H1 (cell line): ENCODE measurements around the gene UMAD1. TPM values are rescaled to one million over a fixed set of nuclear protein-coding genes. Genes with fewer than 3 reads are reported as not detected.

Experiments used
- CTCF ChIA-PET: fragments of 300-600 bp; sonication (Branson Sonifier 250); formaldehyde crosslinking; loops from one replicate; lab custom pipeline; 2021; ENCODE audit not compliant: partially characterized antibody; lab: Charles Lee
- POLR2A ChIA-PET: fragments of 300-600 bp; sonication (Branson Sonifier 250); formaldehyde crosslinking; loops from one replicate; lab custom pipeline; 2021; ENCODE audit warnings: inconsistent platforms; ENCODE audit not compliant: partially characterized antibody; lab: Charles Lee
- DNase-seq, 2 experiments: peaks; one replicate each; pipeline versions ENCODE4 v3.0.0 to v3.0.0-alpha.2; 2010 to 2022; ENCODE audit warnings: low spot score in 2 of 2, low read depth in 1 of 2, mixed read lengths in 1 of 2
- FAIRE-seq: peaks from 2 replicates; lab custom pipeline; 2011; peaks lifted over from hg19 to GRCh38; lab: Jason Lieb, UNC
- H2AFZ ChIP-seq: 2 replicates; pipeline ENCODE4 v1.8.1; 2012; ENCODE audit warnings: low read length, inconsistent platforms
- H2AK5ac ChIP-seq: 2 replicates; pipeline ENCODE4 v1.6.1; 2013; ENCODE audit warnings: low read depth, low read length
- H2BK120ac ChIP-seq: replicated peaks from 2 replicates; pipeline ENCODE3; 2013; ENCODE audit warnings: low read depth, low read length, inconsistent platforms
- H2BK12ac ChIP-seq: 2 replicates; pipeline ENCODE4 v1.6.1; 2013; ENCODE audit warnings: low read depth, low read length
- H2BK15ac ChIP-seq: 2 replicates; pipeline ENCODE4 v1.6.1; 2013; ENCODE audit warnings: low read length
- H2BK20ac ChIP-seq: 2 replicates; pipeline ENCODE4 v1.6.1; 2013; ENCODE audit warnings: low read length
- H2BK5ac ChIP-seq: 2 replicates; pipeline ENCODE4 v1.6.1; 2013; ENCODE audit warnings: low read depth, low read length
- H3K14ac ChIP-seq: 2 replicates; pipeline ENCODE4 v1.6.1; 2013; ENCODE audit warnings: inconsistent platforms; ENCODE audit not compliant: insufficient read length
- H3K18ac ChIP-seq: 2 replicates; pipeline ENCODE4 v1.6.1; 2013; ENCODE audit warnings: low read length; ENCODE audit errors: extremely low read depth
- H3K23ac ChIP-seq: 2 replicates; pipeline ENCODE4 v1.6.1; 2013; ENCODE audit warnings: inconsistent platforms; ENCODE audit not compliant: insufficient read length
- H3K23me2 ChIP-seq: 2 replicates; pipeline ENCODE4 v1.6.1; 2013; ENCODE audit warnings: low read depth, low read length
- H3K27ac ChIP-seq: 2 replicates; pipeline ENCODE4 v1.6.1; 2011; ENCODE audit warnings: low read depth, low read length, inconsistent platforms
- H3K27me3 ChIP-seq, 4 experiments: replicated peaks in 1 of 4; 1 replicate in 1 of 4; 2 replicates in 3 of 4; pipeline versions ENCODE4 v1.6.1 to v1.8.1; 2011 to 2013; ENCODE audit warnings: low read length in 3 of 4, mild to moderate bottlenecking in 3 of 4, inconsistent platforms in 2 of 4, mixed read lengths in 2 of 4, moderate library complexity in 1 of 4; ENCODE audit not compliant: control insufficient read depth in 3 of 4, insufficient read depth in 3 of 4; ENCODE audit errors: extremely low read depth in 1 of 4
- H3K36me3 ChIP-seq, 4 experiments: 2 replicates each; pipeline versions ENCODE4 v1.6.1 to v1.8.1; 2011 to 2013; ENCODE audit warnings: mild to moderate bottlenecking in 4 of 4, low read length in 3 of 4, moderate library complexity in 2 of 4, control low read depth in 1 of 4, inconsistent platforms in 1 of 4; ENCODE audit not compliant: insufficient read depth in 4 of 4, control insufficient read depth in 2 of 4
- H3K4ac ChIP-seq: replicated peaks from 2 replicates; pipeline ENCODE3; 2013; ENCODE audit warnings: low read length, low read depth, mixed read lengths, inconsistent platforms; ENCODE audit not compliant: insufficient read length
- H3K4me1 ChIP-seq, 4 experiments: replicated peaks in 1 of 4; 1 replicate in 1 of 4; 2 replicates in 3 of 4; pipeline versions ENCODE4 v1.6.1 to v1.8.1; 2011 to 2013; ENCODE audit warnings: low read length in 3 of 4, inconsistent platforms in 2 of 4, mixed read lengths in 1 of 4; ENCODE audit not compliant: insufficient read depth in 4 of 4, control insufficient read depth in 3 of 4
- H3K4me2 ChIP-seq, 2 experiments: 2 replicates each; pipeline versions ENCODE4 v1.6.1 to v1.8.1; 2011 to 2013; ENCODE audit warnings: low read depth in 2 of 2, low read length in 2 of 2, control low read depth in 1 of 2, inconsistent platforms in 1 of 2, mild to moderate bottlenecking in 1 of 2; ENCODE audit not compliant: insufficient read depth in 1 of 2
- H3K4me3 ChIP-seq, 4 experiments: fragments of 200-600, 300-600 bp in 1 of 4; sonication (generic), shearing (Covaris generic), sonication (Bioruptor Twin) in 1 of 4; 2 replicates each; pipeline versions ENCODE4 v1.5.1 to v1.8.1; 2011 to 2016; ENCODE audit warnings: low read length in 4 of 4, low read depth in 3 of 4, control low read depth in 2 of 4, inconsistent platforms in 2 of 4, mild to moderate bottlenecking in 2 of 4, mixed read lengths in 1 of 4, moderate library complexity in 1 of 4; ENCODE audit not compliant: insufficient read depth in 2 of 4; ENCODE audit errors: extremely low read depth in 1 of 4
- H3K56ac ChIP-seq: replicated peaks from 2 replicates; pipeline ENCODE3; 2013; ENCODE audit warnings: low read depth, mild to moderate bottlenecking, mixed read lengths, low read length, inconsistent platforms; ENCODE audit not compliant: insufficient read length
- H3K79me1 ChIP-seq: 2 replicates; pipeline ENCODE4 v1.6.1; 2013; ENCODE audit warnings: low read depth, low read length, control low read depth
- H3K79me2 ChIP-seq, 2 experiments: 2 replicates each; pipeline versions ENCODE4 v1.6.1 to v1.8.1; 2012 to 2013; ENCODE audit warnings: low read length in 2 of 2, mild to moderate bottlenecking in 2 of 2, inconsistent platforms in 1 of 2; ENCODE audit not compliant: insufficient read depth in 2 of 2, control insufficient read depth in 1 of 2
- H3K9ac ChIP-seq, 4 experiments: replicated peaks in 1 of 4; 1 replicate in 1 of 4; 2 replicates in 3 of 4; pipeline versions ENCODE4 v1.6.1 to v1.8.1; 2011 to 2013; ENCODE audit warnings: low read depth in 3 of 4, low read length in 3 of 4, control low read depth in 2 of 4, mild to moderate bottlenecking in 2 of 4, moderate library complexity in 2 of 4, inconsistent platforms in 1 of 4; ENCODE audit errors: extremely low read depth in 1 of 4
- H3K9me3 ChIP-seq, 2 experiments: 2 replicates each; pipeline versions ENCODE4 v1.6.1 to v1.8.1; 2012 to 2013; ENCODE audit warnings: mild to moderate bottlenecking in 2 of 2, moderate library complexity in 2 of 2, control low read depth in 1 of 2, inconsistent platforms in 1 of 2, low read depth in 1 of 2, low read length in 1 of 2, mixed read lengths in 1 of 2; ENCODE audit not compliant: insufficient read depth in 2 of 2
- H4K20me1 ChIP-seq, 2 experiments: replicated peaks in 1 of 2; 2 replicates each; pipeline versions ENCODE3 to v1.8.1; 2011 to 2013; ENCODE audit warnings: inconsistent platforms in 2 of 2, low read length in 2 of 2, mild to moderate bottlenecking in 1 of 2; ENCODE audit not compliant: insufficient read depth in 2 of 2, control insufficient read depth in 1 of 2
- H4K5ac ChIP-seq: 2 replicates; pipeline ENCODE4 v1.6.1; 2013; ENCODE audit warnings: low read length, low read depth, mixed read lengths, inconsistent platforms; ENCODE audit not compliant: insufficient read length
- H4K8ac ChIP-seq: 2 replicates; pipeline ENCODE4 v1.8.0; 2013; ENCODE audit warnings: mild to moderate bottlenecking, moderate library complexity, low read length, inconsistent platforms; ENCODE audit not compliant: insufficient read depth; ENCODE audit errors: extremely low read depth
- H4K91ac ChIP-seq: replicated peaks from 2 replicates; pipeline ENCODE3; 2013; ENCODE audit warnings: low read length, mixed read lengths, inconsistent platforms; ENCODE audit not compliant: insufficient read length
- BCL11A ChIP-seq, 2 experiments: IDR thresholded peaks; one replicate each; pipeline ENCODE4 v1.6.1; 2011; ENCODE audit warnings: low read depth in 2 of 2, low read length in 2 of 2, mild to moderate bottlenecking in 2 of 2
- EGR1 ChIP-seq: IDR thresholded peaks from 2 replicates; pipeline ENCODE4 v1.6.1; 2011; ENCODE audit warnings: low read depth, low read length, borderline replicate concordance
- KDM1A ChIP-seq: fragments of 200-600, 300-600 bp; sonication (generic); IDR thresholded peaks from 2 replicates; pipeline ENCODE4 v1.7.1; 2016; ENCODE audit warnings: mild to moderate bottlenecking, low read length, borderline replicate concordance
- SP2 ChIP-seq: IDR thresholded peaks from 2 replicates; pipeline ENCODE4 v1.6.1; 2012; ENCODE audit warnings: mild to moderate bottlenecking, low read length, inconsistent platforms
- SRF ChIP-seq: IDR thresholded peaks from 2 replicates; pipeline ENCODE4 v1.6.1; 2011; ENCODE audit warnings: mild to moderate bottlenecking, low read depth, low read length, moderate library complexity
- TBP ChIP-seq: IDR thresholded peaks from 2 replicates; pipeline ENCODE4 v1.6.1; 2011; ENCODE audit warnings: low read depth, low read length, improper control_type of control experiment
- YY1 ChIP-seq: IDR thresholded peaks from 2 replicates; pipeline ENCODE4 v1.6.1; 2011; ENCODE audit warnings: low read depth, mild to moderate bottlenecking, low read length
- ZNF274 ChIP-seq: IDR thresholded peaks from 2 replicates; pipeline ENCODE4 v1.7.0; 2012; ENCODE audit warnings: low read length, borderline replicate concordance; ENCODE audit errors: extremely low read depth
- WGBS, 2 experiments: shearing (Covaris generic) in 1 of 2; methylation state at CpG; one replicate each; pipeline versions ENCODE4 v1.1.6 to v1.1.7; 2013 to 2015; ENCODE audit warnings: low lambda C conversion rate in 2 of 2, mixed read lengths in 2 of 2, inconsistent platforms in 1 of 2, low coverage in 1 of 2, missing lambda C conversion rate in 1 of 2; ENCODE audit not compliant: insufficient replicate concordance in 2 of 2, insufficient coverage in 1 of 2, insufficient read length in 1 of 2; ENCODE audit errors: extremely low coverage in 1 of 2, missing lambda C conversion rate in 1 of 2; 5-methylcytosine and 5-hydroxymethylcytosine counted together
- polyA plus RNA-seq, 7 experiments: library from polyadenylated mRNA; depleted of rRNA in 3 of 7; stranded (reverse) in 5 of 7; unstranded in 2 of 7; fragments of >200 nt in 5 of 7; fragments of 200-250 nt in 2 of 7; gene quantifications; 1 replicate in 5 of 7; 2 replicates in 1 of 7; 4 replicates in 1 of 7; pipeline versions ENCODE4 v1.2.1 to v1.2.3, GENCODE V29; 2011 to 2013; ENCODE audit warnings: missing spikeins in 2 of 7, mixed read lengths in 2 of 7
- total RNA-seq: library from RNA; stranded (reverse); fragmentation: NEBNext Ultra II Directional; extraction: Animal tissue kit (Norgen Biotek cat#: 25700); gene quantifications from 2 replicates; pipeline ENCODE4 v1.2.1, GENCODE V29; 2021
- TF ChIP-seq, protein P1 (sequence below): IDR thresholded peaks from 2 replicates; pipeline ENCODE4 v1.6.1; 2012; ENCODE audit warnings: low read length, inconsistent platforms
- TF ChIP-seq, protein P2 (sequence below): IDR thresholded peaks from 2 replicates; pipeline ENCODE4 v1.6.1; 2012; ENCODE audit warnings: inconsistent platforms

The UMAD1 gene
- total and polyA plus RNA-seq, 2 of the 8 experiments (the other 6 are each of a cell fraction or from before 2014, with no cell fraction given): 10.4 to 12.3 TPM

DNA sequence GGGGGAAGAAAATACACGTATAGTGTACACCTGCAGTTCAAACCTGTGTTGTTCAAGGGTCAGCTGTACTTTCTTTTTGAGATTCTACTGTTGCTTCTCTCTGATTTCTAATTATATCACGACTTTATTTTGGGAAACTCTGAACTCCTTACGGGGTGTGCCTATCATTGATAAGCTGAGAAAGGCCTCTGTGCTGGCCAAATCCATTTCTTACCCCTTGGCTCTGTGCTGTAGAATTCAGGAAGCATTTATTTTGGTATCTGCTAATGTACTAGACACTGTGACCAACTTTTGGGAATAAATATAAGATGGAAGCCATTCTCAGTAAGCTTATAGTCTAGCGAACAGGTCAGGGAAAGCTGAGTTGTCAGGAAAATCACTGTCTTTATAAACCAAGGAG lies 104.7 kb downstream of the UMAD1 start:
- no peak for DNase-seq
- Histone ChIP-seq H2AK5ac (no peak overlapping the region), H3K4me3 (no peak overlapping the region), H2BK20ac (no peak overlapping the region), H4K8ac (no peak overlapping the region), H3K9me3 (no peaks in the 10 kb centered on the region; a peak in 1 of 4 replicates), H3K23ac (no peak overlapping the region), H3K56ac (no peak overlapping the region), H2BK120ac (no peak overlapping the region), H3K27ac (no peak overlapping the region), H2BK15ac (no peak overlapping the region), H3K18ac (no peak overlapping the region), H2BK12ac (no peak overlapping the region), H2BK5ac (no peak overlapping the region), H4K5ac (no peak overlapping the region), H3K79me2 (no peaks in the 10 kb centered on the region), H3K4me1 (peaks cover 0 to 4% (median 0%) of the 10 kb centered on the region in 4 experiments; a peak in 1 of 7 replicates), H3K4ac (no peak overlapping the region), H3K9ac (no peak overlapping the region), H4K91ac (no peak overlapping the region), H3K79me1 (no peaks in the 10 kb centered on the region), H4K20me1 (no peaks in the 10 kb centered on the region), H3K23me2 (no peaks in the 10 kb centered on the region), H3K36me3 (no peaks in the 10 kb centered on the region), H3K27me3 (no peaks in the 10 kb centered on the region), H2AFZ (no peak overlapping the region), H3K14ac (no peak overlapping the region), H3K4me2 (no peak overlapping the region)
- POLR2A ChIA-PET: no interaction called here
- no peak for FAIRE-seq
- TF ChIP-seq, protein P1, sequence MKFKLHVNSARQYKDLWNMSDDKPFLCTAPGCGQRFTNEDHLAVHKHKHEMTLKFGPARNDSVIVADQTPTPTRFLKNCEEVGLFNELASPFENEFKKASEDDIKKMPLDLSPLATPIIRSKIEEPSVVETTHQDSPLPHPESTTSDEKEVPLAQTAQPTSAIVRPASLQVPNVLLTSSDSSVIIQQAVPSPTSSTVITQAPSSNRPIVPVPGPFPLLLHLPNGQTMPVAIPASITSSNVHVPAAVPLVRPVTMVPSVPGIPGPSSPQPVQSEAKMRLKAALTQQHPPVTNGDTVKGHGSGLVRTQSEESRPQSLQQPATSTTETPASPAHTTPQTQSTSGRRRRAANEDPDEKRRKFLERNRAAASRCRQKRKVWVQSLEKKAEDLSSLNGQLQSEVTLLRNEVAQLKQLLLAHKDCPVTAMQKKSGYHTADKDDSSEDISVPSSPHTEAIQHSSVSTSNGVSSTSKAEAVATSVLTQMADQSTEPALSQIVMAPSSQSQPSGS: no peak
- TF ChIP-seq ZNF274: no peak
- no peak for TF ChIP-seq EGR1
- no peak for TF ChIP-seq SP2
- TF ChIP-seq, protein P2, sequence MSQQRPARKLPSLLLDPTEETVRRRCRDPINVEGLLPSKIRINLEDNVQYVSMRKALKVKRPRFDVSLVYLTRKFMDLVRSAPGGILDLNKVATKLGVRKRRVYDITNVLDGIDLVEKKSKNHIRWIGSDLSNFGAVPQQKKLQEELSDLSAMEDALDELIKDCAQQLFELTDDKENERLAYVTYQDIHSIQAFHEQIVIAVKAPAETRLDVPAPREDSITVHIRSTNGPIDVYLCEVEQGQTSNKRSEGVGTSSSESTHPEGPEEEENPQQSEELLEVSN: no peak
- no peak for TF ChIP-seq SRF
- TF ChIP-seq KDM1A: no peak
- TF ChIP-seq BCL11A (IDR thresholded peaks at IDR 0.05; ENCODE audit: low read depth in 2 of 2, low read length in 2 of 2): no peak
- TF ChIP-seq TBP: no peak
- TF ChIP-seq YY1: no peak
- WGBS, 2 experiments: 88% methylated on average over 4 of the region's 4 CpGs; no CpG with 5 or more reads in 1 of the 2 experiments
- CTCF ChIA-PET: interaction anchor here (0.7 to 1.4 kb wide), 5 partner anchors 9 to 64 kb away, joined by 3 to 4 read pairs (median 3); no protein-coding TSS in a partner anchor
